ENCODE results near the gene GADD45A. TPM values are rescaled to one million over a fixed set of nuclear protein-coding genes. Genes with fewer than 3 reads are reported as not detected.
A peak's percentile ranks its signal among the peaks of the same experiment; 100 is the strongest.

Gene GADD45A
- total and polyA plus RNA-seq, 5 donors from 2014 or later: 24.0 to 98.8 (median 33.5) TPM

GRCh38 chr1:67716800-67717199 lies 31.8 kb downstream of the GADD45A start:
- no peak overlapping the region for H3K27ac Mint-ChIP-seq
- no peaks in the 10 kb centered on the region for H3K4me1 ChIP-seq (ENCODE audit: control insufficient read depth, insufficient read depth, low read length, poor library complexity, severe bottlenecking)
- H3K27me3 Mint-ChIP-seq: no peaks in the 10 kb centered on the region
- DNase-seq (no peak), ATAC-seq (ENCODE audit: low read depth in 2 of 2) (no peak)
- H3K4me1 Mint-ChIP-seq: no peaks in the 10 kb centered on the region
- no peaks in the 10 kb centered on the region for H3K36me3 Mint-ChIP-seq
- H3K36me3 ChIP-seq (ENCODE audit: control insufficient read depth, insufficient read depth, low read length): no peaks in the 10 kb centered on the region
- H3K27ac ChIP-seq (ENCODE audit: insufficient read depth, low read length, poor library complexity, severe bottlenecking): no peak overlapping the region
- no peak overlapping the region for H3K4me3 ChIP-seq (ENCODE audit: low read depth, low read length)
- H3K4me3 Mint-ChIP-seq: no peak overlapping the region
- peaks cover 0 to 1% (median 0%) of the 10 kb centered on the region in 7 donors for H3K9me3 Mint-ChIP-seq
- H3K9me3 ChIP-seq (ENCODE audit: control insufficient read depth in 2 of 2, low read length in 2 of 2): no peaks in the 10 kb centered on the region
- no peaks in the 10 kb centered on the region for H3K27me3 ChIP-seq (ENCODE audit: control insufficient read depth, insufficient read depth, low read length)

- DNase-seq: no peak
- no peak overlapping the region for H3K4me3 ChIP-seq (ENCODE audit: low read depth, low read length)
- peaks cover 2% of the 10 kb centered on the region for H3K4me1 ChIP-seq (ENCODE audit: control insufficient read depth, insufficient read depth, low read length, poor library complexity, severe bottlenecking)
- Mint-ChIP-seq H3K36me3 (no peaks in the 10 kb centered on the region), H3K4me1 (no peaks in the 10 kb centered on the region), H3K4me3 (no peak overlapping the region), H3K9me3 (peaks cover 0 to 1% (median 0%) of the 10 kb centered on the region in 7 donors), H3K27me3 (no peaks in the 10 kb centered on the region), H3K27ac (no peak overlapping the region)
- no peak overlapping the region for H3K27ac ChIP-seq (ENCODE audit: insufficient read depth, low read length, poor library complexity, severe bottlenecking)
- ATAC-seq (ENCODE audit: low read depth in 2 of 2): no peak
- no peaks in the 10 kb centered on the region for H3K27me3 ChIP-seq (ENCODE audit: control insufficient read depth, insufficient read depth, low read length)
- H3K36me3 ChIP-seq (ENCODE audit: control insufficient read depth, insufficient read depth, low read length): no peaks in the 10 kb centered on the region
- H3K9me3 ChIP-seq (ENCODE audit: control insufficient read depth in 2 of 2, low read length in 2 of 2): no peaks in the 10 kb centered on the region
Observed at GRCh38 chr1:67717876-67718275, 32.9 kb downstream of the GADD45A start.

GRCh38 chr1:67719329-67720196 lies 34.6 kb downstream of the GADD45A start:
- peak overlapping the region in 1 of 3 donors; percentile 45 for H3K27ac Mint-ChIP-seq
- no peak overlapping the region for H3K4me3 Mint-ChIP-seq
- H3K9me3 Mint-ChIP-seq: peaks cover 0 to 1% (median 0%) of the 10 kb centered on the region in 7 donors

DNA sequence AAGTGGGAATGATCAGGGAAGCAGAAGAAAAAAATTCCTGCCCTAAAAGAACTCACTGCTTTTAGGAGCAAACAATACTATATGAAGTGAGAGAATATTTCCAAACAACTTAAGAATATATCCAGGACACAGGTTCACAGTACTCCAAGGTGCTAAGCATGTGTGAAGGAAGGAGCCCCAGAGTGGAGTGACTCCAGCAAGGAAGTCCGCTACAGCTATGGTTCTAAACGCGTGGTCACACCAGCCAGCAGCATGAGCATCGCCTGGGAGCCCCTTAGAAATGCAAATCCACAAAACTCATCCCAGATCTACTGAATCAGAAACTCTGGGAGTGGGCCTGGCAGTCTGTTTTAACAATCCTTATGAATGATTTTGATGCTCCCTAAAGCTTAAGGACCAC lies 36.1 kb downstream of the GADD45A start:
- Histone ChIP-seq H3K36me3 (ENCODE audit: control insufficient read depth, insufficient read depth, low read length) (no peaks in the 10 kb centered on the region), H3K9me3 (ENCODE audit: control insufficient read depth in 2 of 2, low read length in 2 of 2) (no peaks in the 10 kb centered on the region), H3K4me1 (ENCODE audit: control insufficient read depth, insufficient read depth, low read length, poor library complexity, severe bottlenecking) (peaks cover 15% of the 10 kb centered on the region), H3K27me3 (ENCODE audit: control insufficient read depth, insufficient read depth, low read length) (no peaks in the 10 kb centered on the region), H3K4me3 (ENCODE audit: low read depth, low read length) (no peak overlapping the region), H3K27ac (ENCODE audit: insufficient read depth, low read length, poor library complexity, severe bottlenecking) (no peak overlapping the region)
- Mint-ChIP-seq H3K4me3 (no peak overlapping the region), H3K4me1 (peaks cover 0 to 3% (median under 1%) of the 10 kb centered on the region in 4 donors), H3K27me3 (no peaks in the 10 kb centered on the region), H3K27ac (no peak overlapping the region), H3K9me3 (no peaks in the 10 kb centered on the region), H3K36me3 (no peaks in the 10 kb centered on the region)
- DNase-seq: no peak
- ATAC-seq (ENCODE audit: low read depth in 2 of 2): no peak

More at GRCh38 chr1:67719329-67720196, 34.6 kb downstream of the GADD45A start:
- H3K27ac ChIP-seq (ENCODE audit: insufficient read depth, low read length, poor library complexity, severe bottlenecking): no peak overlapping the region
- H3K27me3 ChIP-seq (ENCODE audit: control insufficient read depth, insufficient read depth, low read length): no peaks in the 10 kb centered on the region
- H3K4me1 Mint-ChIP-seq: no peaks in the 10 kb centered on the region
- no peak for ATAC-seq (ENCODE audit: low read depth in 2 of 2)
- no peak for DNase-seq
- H3K36me3 ChIP-seq (ENCODE audit: control insufficient read depth, insufficient read depth, low read length): no peaks in the 10 kb centered on the region
- no peaks in the 10 kb centered on the region for H3K27me3 Mint-ChIP-seq
- H3K4me1 ChIP-seq (ENCODE audit: control insufficient read depth, insufficient read depth, low read length, poor library complexity, severe bottlenecking): peaks cover 15% of the 10 kb centered on the region
- no peaks in the 10 kb centered on the region for H3K36me3 Mint-ChIP-seq
- no peaks in the 10 kb centered on the region for H3K9me3 ChIP-seq (ENCODE audit: control insufficient read depth in 2 of 2, low read length in 2 of 2)
- no peak overlapping the region for H3K4me3 ChIP-seq (ENCODE audit: low read depth, low read length)

DNA sequence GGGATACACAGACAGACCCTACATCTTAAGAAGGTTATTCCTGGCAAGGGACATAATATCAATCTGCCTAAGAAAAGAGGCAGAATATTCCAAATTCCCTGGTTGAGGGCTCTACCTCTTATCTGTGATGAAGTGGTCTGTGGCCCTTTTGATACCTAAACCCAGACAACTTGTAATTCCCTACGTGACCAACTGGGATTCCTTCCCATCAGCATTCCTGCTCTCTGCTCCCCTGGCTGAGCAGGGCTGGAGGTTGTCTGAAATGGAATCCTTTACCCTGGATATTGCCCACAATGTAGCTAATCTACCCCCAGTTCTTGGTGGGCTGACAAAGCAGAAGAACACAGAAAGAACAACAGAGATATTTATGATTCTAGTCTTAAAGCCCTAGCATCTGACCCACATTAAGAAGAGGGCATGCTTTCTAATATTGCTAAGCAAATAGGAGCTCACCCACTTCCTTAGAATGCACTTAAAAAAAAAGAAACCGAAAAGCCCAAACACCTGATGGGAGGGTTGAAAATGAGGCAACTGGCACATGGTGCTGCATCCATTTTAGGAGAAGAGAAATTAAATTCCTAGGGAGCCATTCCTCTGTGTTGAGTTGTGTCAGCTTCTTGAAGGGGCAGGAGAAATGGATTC lies 36.8 kb downstream of the GADD45A start:
- no peaks in the 10 kb centered on the region for H3K36me3 Mint-ChIP-seq
- H3K9me3 ChIP-seq (ENCODE audit: control insufficient read depth in 2 of 2, low read length in 2 of 2): no peaks in the 10 kb centered on the region
- H3K9me3 Mint-ChIP-seq: no peaks in the 10 kb centered on the region
- H3K4me1 ChIP-seq (ENCODE audit: control insufficient read depth, insufficient read depth, low read length, poor library complexity, severe bottlenecking): peaks cover 15% of the 10 kb centered on the region
- H3K4me1 Mint-ChIP-seq: peaks cover 0 to 5% (median 1%) of the 10 kb centered on the region in 4 donors
- H3K36me3 ChIP-seq (ENCODE audit: control insufficient read depth, insufficient read depth, low read length): no peaks in the 10 kb centered on the region
- ATAC-seq (ENCODE audit: low read depth in 2 of 2) (no peak), DNase-seq (no peak)
- H3K27me3 ChIP-seq (ENCODE audit: control insufficient read depth, insufficient read depth, low read length): no peaks in the 10 kb centered on the region
- no peak overlapping the region for H3K4me3 ChIP-seq (ENCODE audit: low read depth, low read length)
- no peak overlapping the region for H3K4me3 Mint-ChIP-seq
- H3K27ac ChIP-seq (ENCODE audit: insufficient read depth, low read length, poor library complexity, severe bottlenecking): no peak overlapping the region
- H3K27me3 Mint-ChIP-seq: no peaks in the 10 kb centered on the region
- no peak overlapping the region for H3K27ac Mint-ChIP-seq

DNA sequence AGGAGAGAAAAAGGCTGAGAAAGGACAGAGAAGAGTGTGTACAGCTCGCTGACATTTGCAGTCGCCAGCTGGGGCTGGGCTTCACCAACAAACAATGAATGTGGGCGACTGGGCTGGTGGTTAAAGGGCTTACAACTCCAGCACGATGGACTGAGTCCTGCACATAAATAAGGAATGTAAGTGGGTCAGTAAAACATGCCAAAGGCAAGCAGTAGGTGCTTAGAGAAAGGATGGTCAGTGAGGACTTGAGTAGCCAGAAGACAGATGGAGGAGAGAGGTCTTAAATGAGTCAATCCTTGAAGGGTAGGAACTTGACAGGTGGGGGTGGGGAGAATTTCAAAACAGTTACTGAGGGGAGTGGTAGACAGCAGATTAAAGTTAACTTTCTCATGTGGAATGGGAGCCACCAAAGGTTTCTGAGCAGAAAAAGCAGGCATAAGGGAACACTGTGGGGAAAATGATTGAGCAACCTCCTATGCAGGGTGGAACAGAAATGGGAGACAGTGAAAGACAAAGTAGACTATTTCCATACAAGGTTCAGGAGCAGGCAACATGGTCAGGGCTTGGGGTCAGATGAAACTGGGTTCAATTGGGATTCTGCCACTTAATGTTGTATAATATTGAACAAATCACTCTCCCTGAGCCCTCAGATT lies 37.4 kb downstream of the GADD45A start:
- no peak overlapping the region for H3K4me3 ChIP-seq (ENCODE audit: low read depth, low read length)
- H3K4me1 ChIP-seq (ENCODE audit: control insufficient read depth, insufficient read depth, low read length, poor library complexity, severe bottlenecking): peaks cover 15% of the 10 kb centered on the region
- no peak overlapping the region for H3K27ac ChIP-seq (ENCODE audit: insufficient read depth, low read length, poor library complexity, severe bottlenecking)
- H3K9me3 ChIP-seq (ENCODE audit: control insufficient read depth in 2 of 2, low read length in 2 of 2): no peaks in the 10 kb centered on the region
- H3K4me1 Mint-ChIP-seq: peaks cover 0 to 5% (median 1%) of the 10 kb centered on the region in 4 donors
- DNase-seq (no peak), ATAC-seq (ENCODE audit: low read depth in 2 of 2) (no peak)
- no peaks in the 10 kb centered on the region for H3K27me3 ChIP-seq (ENCODE audit: control insufficient read depth, insufficient read depth, low read length)
- no peaks in the 10 kb centered on the region for H3K9me3 Mint-ChIP-seq
- H3K27ac Mint-ChIP-seq: no peak overlapping the region
- no peaks in the 10 kb centered on the region for H3K36me3 Mint-ChIP-seq
- no peaks in the 10 kb centered on the region for H3K36me3 ChIP-seq (ENCODE audit: control insufficient read depth, insufficient read depth, low read length)
- H3K4me3 Mint-ChIP-seq: no peak overlapping the region
- no peaks in the 10 kb centered on the region for H3K27me3 Mint-ChIP-seq

- no peaks in the 10 kb centered on the region for H3K36me3 Mint-ChIP-seq
- no peak for DNase-seq
- peaks cover 15% of the 10 kb centered on the region for H3K4me1 ChIP-seq (ENCODE audit: control insufficient read depth, insufficient read depth, low read length, poor library complexity, severe bottlenecking)
- peaks cover 0 to 5% (median 1%) of the 10 kb centered on the region in 4 donors for H3K4me1 Mint-ChIP-seq
- H3K27me3 ChIP-seq (ENCODE audit: control insufficient read depth, insufficient read depth, low read length): no peaks in the 10 kb centered on the region
- no peaks in the 10 kb centered on the region for H3K9me3 ChIP-seq (ENCODE audit: control insufficient read depth in 2 of 2, low read length in 2 of 2)
- no peak for ATAC-seq (ENCODE audit: low read depth in 2 of 2)
- H3K9me3 Mint-ChIP-seq: no peaks in the 10 kb centered on the region
- no peak overlapping the region for H3K27ac Mint-ChIP-seq
- no peak overlapping the region for H3K27ac ChIP-seq (ENCODE audit: insufficient read depth, low read length, poor library complexity, severe bottlenecking)
- no peaks in the 10 kb centered on the region for H3K36me3 ChIP-seq (ENCODE audit: control insufficient read depth, insufficient read depth, low read length)
- H3K4me3 ChIP-seq (ENCODE audit: low read depth, low read length): peak overlapping the region; percentile 52
- H3K27me3 Mint-ChIP-seq: no peaks in the 10 kb centered on the region
- H3K4me3 Mint-ChIP-seq: no peak overlapping the region
Observed at GRCh38 chr1:67723126-67723525, 38.1 kb downstream of the GADD45A start.

All from CD4-positive, CD25-positive, alpha-beta regulatory T cell (primary cell).